Activated CD4-positive, alpha-beta T cell treated with anti-CD3 and anti-CD28 coated beads, Interleukin-2, amount 50 U/mL, for 1 hour (primary cell): ENCODE measurements around the gene RHOU.
"Not testable (repeated sequence)": the region's sequence is repeated elsewhere in the genome, so short reads cannot be mapped to it uniquely, and the experiment has no call there.

Experiments used
- DNase-seq: peaks from one replicate; pipeline ENCODE4 v3.0.0-alpha.2; 2020

RHOU gene

GRCh38 chr1:228763561-228763960, 28.3 kb downstream of the RHOU start:
- DNase-seq: no peak

- peak; percentile 2 for DNase-seq
Measured at GRCh38 chr1:228765168-228765946, 30.1 kb downstream of the RHOU start.

GRCh38 chr1:228766788-228767187, 31.5 kb downstream of the RHOU start:
- DNase-seq: no peak

GRCh38 chr1:228767636-228768354, 32.5 kb downstream of the RHOU start:
- DNase-seq: no peak

- DNase-seq: no peak
Measured at GRCh38 chr1:228768355-228769000, 33.2 kb downstream of the RHOU start.

- no peak for DNase-seq
Measured at GRCh38 chr1:228770779-228771223, 35.5 kb downstream of the RHOU start.

GRCh38 chr1:228772516-228773212, 37.4 kb downstream of the RHOU start:
- no peak for DNase-seq

GRCh38 chr1:228775946-228776345, 40.7 kb downstream of the RHOU start:
- not testable (repeated sequence) for DNase-seq

- DNase-seq: no peak
Measured at GRCh38 chr1:228776449-228776848, 41.2 kb downstream of the RHOU start.

- no peak for DNase-seq
Measured at GRCh38 chr1:228777236-228777635, 42.0 kb downstream of the RHOU start.

GRCh38 chr1:228778026-228778425, 42.7 kb downstream of the RHOU start:
- DNase-seq: no peak

GRCh38 chr1:228778466-228778865, 43.2 kb downstream of the RHOU start:
- DNase-seq: no peak

GRCh38 chr1:228778961-228779360, 43.7 kb downstream of the RHOU start:
- no peak for DNase-seq

GRCh38 chr1:228781161-228781808, 46.0 kb downstream of the RHOU start:
- no peak for DNase-seq

GRCh38 chr1:228781809-228782661, 46.8 kb downstream of the RHOU start:
- no peak for DNase-seq

- no peak for DNase-seq
Measured at GRCh38 chr1:228782662-228783417, 47.6 kb downstream of the RHOU start.

- no peak for DNase-seq
Measured at GRCh38 chr1:228783418-228784040, 48.2 kb downstream of the RHOU start.

- no peak for DNase-seq
Measured at GRCh38 chr1:228784181-228784580, 48.9 kb downstream of the RHOU start.

GRCh38 chr1:228785366-228786330, 50.4 kb downstream of the RHOU start:
- DNase-seq: no peak
